Vagina (tissue), 2 donors: ENCODE results near the gene MAML3.

ENCODE experiments used
- POLR2A ChIP-seq, 2 donors: fragments of 450-650 bp; IDR thresholded peaks; one replicate each; pipeline ENCODE4 v1.6.1; 2017; ENCODE audit warnings: antibody characterized with exemption in 2 of 2, mild to moderate bottlenecking in 2 of 2, moderate library complexity in 2 of 2
- POLR2AphosphoS5 ChIP-seq, 2 donors: sonication (generic); formaldehyde crosslinking; IDR thresholded peaks; one replicate each; pipeline ENCODE4 v1.9.0; 2017; ENCODE audit warnings: antibody characterized with exemption in 2 of 2, mild to moderate bottlenecking in 2 of 2, low read depth in 1 of 2; ENCODE audit not compliant: insufficient read depth in 1 of 2
- TF ChIP-seq, protein P1 (sequence below), 3 experiments: fragments of 450-650 bp in 2 of 3; fragments of 200-600 bp in 1 of 3; sonication (generic) in 1 of 3; IDR thresholded peaks; one replicate each; pipeline ENCODE4 v1.5.1; 2017 to 2019; ENCODE audit warnings: antibody characterized with exemption in 3 of 3, mild to moderate bottlenecking in 2 of 3, moderate library complexity in 2 of 3

DNA sequence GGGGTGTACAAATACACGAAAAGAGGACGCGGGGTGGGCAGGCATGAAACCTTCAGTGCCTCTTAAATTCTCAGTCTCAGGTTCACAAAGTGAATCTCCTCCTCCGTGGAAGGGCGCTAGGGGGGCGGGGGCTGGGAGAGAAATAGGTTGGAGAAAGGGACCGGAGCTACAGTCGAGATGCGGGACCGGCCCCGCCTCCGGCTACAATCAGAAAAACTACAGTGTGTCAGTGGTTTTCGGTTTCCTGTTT is 3.4 kb downstream of the MAML3 start:
- TF ChIP-seq, protein P1, sequence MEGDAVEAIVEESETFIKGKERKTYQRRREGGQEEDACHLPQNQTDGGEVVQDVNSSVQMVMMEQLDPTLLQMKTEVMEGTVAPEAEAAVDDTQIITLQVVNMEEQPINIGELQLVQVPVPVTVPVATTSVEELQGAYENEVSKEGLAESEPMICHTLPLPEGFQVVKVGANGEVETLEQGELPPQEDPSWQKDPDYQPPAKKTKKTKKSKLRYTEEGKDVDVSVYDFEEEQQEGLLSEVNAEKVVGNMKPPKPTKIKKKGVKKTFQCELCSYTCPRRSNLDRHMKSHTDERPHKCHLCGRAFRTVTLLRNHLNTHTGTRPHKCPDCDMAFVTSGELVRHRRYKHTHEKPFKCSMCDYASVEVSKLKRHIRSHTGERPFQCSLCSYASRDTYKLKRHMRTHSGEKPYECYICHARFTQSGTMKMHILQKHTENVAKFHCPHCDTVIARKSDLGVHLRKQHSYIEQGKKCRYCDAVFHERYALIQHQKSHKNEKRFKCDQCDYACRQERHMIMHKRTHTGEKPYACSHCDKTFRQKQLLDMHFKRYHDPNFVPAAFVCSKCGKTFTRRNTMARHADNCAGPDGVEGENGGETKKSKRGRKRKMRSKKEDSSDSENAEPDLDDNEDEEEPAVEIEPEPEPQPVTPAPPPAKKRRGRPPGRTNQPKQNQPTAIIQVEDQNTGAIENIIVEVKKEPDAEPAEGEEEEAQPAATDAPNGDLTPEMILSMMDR (IDR thresholded peaks at IDR 0.05): no peak
- no peak for TF ChIP-seq POLR2A (IDR thresholded peaks at IDR 0.05)
- peak in 1 of 2 donors; percentile 5 for TF ChIP-seq POLR2AphosphoS5 (IDR thresholded peaks at IDR 0.05; ENCODE audit: insufficient read depth in 1 of 2, low read depth in 1 of 2)
